Measurements from ENCODE around the gene TAF1C. TPM values are rescaled to one million over a fixed set of nuclear protein-coding genes. Genes with fewer than 3 reads are reported as not detected.

Gene TAF1C
- total RNA-seq, 1 experiment from 2014 or later: 78.5 TPM

GRCh38 chr16:84143784-84144199, 43.1 kb downstream of the TAF1C start:
- peak overlapping the region; percentile 95 for H3K4me3 Mint-ChIP-seq (ENCODE audit: low read depth, unreplicated experiment)
- peaks cover 22% of the 10 kb centered on the region for H3K36me3 Mint-ChIP-seq (ENCODE audit: insufficient read depth, unreplicated experiment)
- no TSS peak for BruUV-seq (replicated peaks)
- no peaks in the 10 kb centered on the region for H3K9me3 Mint-ChIP-seq (ENCODE audit: low read depth, unreplicated experiment)
- TF ChIP-seq CTCF (IDR thresholded peaks at IDR 0.05; ENCODE audit: unreplicated experiment): no peak
- H3K27me3 Mint-ChIP-seq (ENCODE audit: unreplicated experiment): no peaks in the 10 kb centered on the region
- peaks cover 5% of the 10 kb centered on the region for H3K4me1 Mint-ChIP-seq (ENCODE audit: low read depth, unreplicated experiment)
- intact Hi-C loops (cut with micrococcal nuclease; ENCODE audit: unreplicated experiment): loop anchor here (1.0 kb wide), 1 partner anchor 32 kb away; no protein-coding TSS in a partner anchor
- CTCF ChIA-PET: interaction anchor here (0.8 to 1.0 kb wide), 2 partner anchors 59 to 164 kb away, joined by 3 read pairs; no protein-coding TSS in a partner anchor
- peak overlapping the region; percentile 87 for H3K27ac Mint-ChIP-seq (ENCODE audit: unreplicated experiment)
- DNase-seq: no peak

GRCh38 chr16:84143081-84143480, 43.8 kb downstream of the TAF1C start:
- Mint-ChIP-seq H3K4me3 (ENCODE audit: low read depth, unreplicated experiment) (no peak overlapping the region), H3K9me3 (ENCODE audit: low read depth, unreplicated experiment) (no peaks in the 10 kb centered on the region), H3K27me3 (ENCODE audit: unreplicated experiment) (no peaks in the 10 kb centered on the region), H3K27ac (ENCODE audit: unreplicated experiment) (no peak overlapping the region), H3K4me1 (ENCODE audit: low read depth, unreplicated experiment) (peaks cover 9% of the 10 kb centered on the region), H3K36me3 (ENCODE audit: insufficient read depth, unreplicated experiment) (peaks cover 22% of the 10 kb centered on the region)
- intact Hi-C loops (cut with micrococcal nuclease; ENCODE audit: unreplicated experiment): no loop called here
- DNase-seq: no peak
- no peak for TF ChIP-seq CTCF (IDR thresholded peaks at IDR 0.05; ENCODE audit: unreplicated experiment)
- no TSS peak for BruUV-seq (replicated peaks)
- CTCF ChIA-PET: no interaction called here

GRCh38 chr16:84141143-84141670, 45.6 kb downstream of the TAF1C start:
- no peak for TF ChIP-seq CTCF (IDR thresholded peaks at IDR 0.05; ENCODE audit: unreplicated experiment)
- Mint-ChIP-seq H3K27me3 (ENCODE audit: unreplicated experiment) (no peaks in the 10 kb centered on the region), H3K4me1 (ENCODE audit: low read depth, unreplicated experiment) (peaks cover 9% of the 10 kb centered on the region), H3K9me3 (ENCODE audit: low read depth, unreplicated experiment) (no peaks in the 10 kb centered on the region), H3K27ac (ENCODE audit: unreplicated experiment) (no peak overlapping the region), H3K4me3 (ENCODE audit: low read depth, unreplicated experiment) (no peak overlapping the region), H3K36me3 (ENCODE audit: insufficient read depth, unreplicated experiment) (peaks cover 22% of the 10 kb centered on the region)
- intact Hi-C loops (cut with micrococcal nuclease; ENCODE audit: unreplicated experiment): no loop called here
- no TSS peak for BruUV-seq (replicated peaks)
- CTCF ChIA-PET: no interaction called here
- DNase-seq: peak; percentile 15

- no peak overlapping the region for H3K4me3 Mint-ChIP-seq (ENCODE audit: low read depth, unreplicated experiment)
- no peak for DNase-seq
- intact Hi-C loops (cut with micrococcal nuclease; ENCODE audit: unreplicated experiment): no loop called here
- H3K27me3 Mint-ChIP-seq (ENCODE audit: unreplicated experiment): no peaks in the 10 kb centered on the region
- CTCF ChIA-PET: interaction anchor here (0.8 kb wide), 1 partner anchor 99 kb away, joined by 3 read pairs; no protein-coding TSS in a partner anchor
- H3K36me3 Mint-ChIP-seq (ENCODE audit: insufficient read depth, unreplicated experiment): peaks cover 13% of the 10 kb centered on the region
- no TSS peak for BruUV-seq (replicated peaks)
- H3K9me3 Mint-ChIP-seq (ENCODE audit: low read depth, unreplicated experiment): no peaks in the 10 kb centered on the region
- H3K4me1 Mint-ChIP-seq (ENCODE audit: low read depth, unreplicated experiment): peaks cover 9% of the 10 kb centered on the region
- no peak overlapping the region for H3K27ac Mint-ChIP-seq (ENCODE audit: unreplicated experiment)
- no peak for TF ChIP-seq CTCF (IDR thresholded peaks at IDR 0.05; ENCODE audit: unreplicated experiment)
Observed at GRCh38 chr16:84139628-84140258, 47.1 kb downstream of the TAF1C start.
